ENCODE data around the gene MON2. TPM values are rescaled to one million over a fixed set of nuclear protein-coding genes. Genes with fewer than 3 reads are reported as not detected.

MON2 gene
- total RNA-seq, 1 donor from 2014 or later: 43.4 TPM

DNA sequence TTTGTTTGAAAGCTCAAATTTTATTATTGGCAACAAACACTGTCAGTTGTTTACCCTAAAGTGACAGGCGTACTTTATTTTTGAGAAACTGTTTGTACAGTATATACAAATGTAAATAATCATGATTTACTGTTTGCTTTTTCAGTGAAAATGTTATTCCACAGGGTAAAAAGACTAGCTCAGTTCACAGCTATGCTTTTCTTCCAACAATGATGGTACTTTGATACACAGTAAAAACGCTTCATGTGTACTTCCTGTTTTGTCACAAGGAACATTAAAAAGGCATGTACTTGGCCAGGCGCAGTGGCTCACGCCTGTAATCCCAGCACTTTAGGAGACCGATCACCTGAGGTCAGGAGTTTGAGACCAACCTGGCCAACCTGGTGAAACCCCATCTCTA is 53.7 kb downstream of the MON2 start:
- Mint-ChIP-seq H3K4me3 (ENCODE audit: unreplicated experiment) (no peak overlapping the region), H3K27me3 (ENCODE audit: unreplicated experiment) (no peaks in the 10 kb centered on the region), H3K9me3 (ENCODE audit: unreplicated experiment) (no peaks in the 10 kb centered on the region), H3K4me1 (ENCODE audit: low read depth, unreplicated experiment) (no peaks in the 10 kb centered on the region), H3K27ac (ENCODE audit: unreplicated experiment) (no peak overlapping the region), H3K36me3 (ENCODE audit: unreplicated experiment) (no peaks in the 10 kb centered on the region)
- TF ChIP-seq, protein P1, sequence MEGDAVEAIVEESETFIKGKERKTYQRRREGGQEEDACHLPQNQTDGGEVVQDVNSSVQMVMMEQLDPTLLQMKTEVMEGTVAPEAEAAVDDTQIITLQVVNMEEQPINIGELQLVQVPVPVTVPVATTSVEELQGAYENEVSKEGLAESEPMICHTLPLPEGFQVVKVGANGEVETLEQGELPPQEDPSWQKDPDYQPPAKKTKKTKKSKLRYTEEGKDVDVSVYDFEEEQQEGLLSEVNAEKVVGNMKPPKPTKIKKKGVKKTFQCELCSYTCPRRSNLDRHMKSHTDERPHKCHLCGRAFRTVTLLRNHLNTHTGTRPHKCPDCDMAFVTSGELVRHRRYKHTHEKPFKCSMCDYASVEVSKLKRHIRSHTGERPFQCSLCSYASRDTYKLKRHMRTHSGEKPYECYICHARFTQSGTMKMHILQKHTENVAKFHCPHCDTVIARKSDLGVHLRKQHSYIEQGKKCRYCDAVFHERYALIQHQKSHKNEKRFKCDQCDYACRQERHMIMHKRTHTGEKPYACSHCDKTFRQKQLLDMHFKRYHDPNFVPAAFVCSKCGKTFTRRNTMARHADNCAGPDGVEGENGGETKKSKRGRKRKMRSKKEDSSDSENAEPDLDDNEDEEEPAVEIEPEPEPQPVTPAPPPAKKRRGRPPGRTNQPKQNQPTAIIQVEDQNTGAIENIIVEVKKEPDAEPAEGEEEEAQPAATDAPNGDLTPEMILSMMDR (IDR thresholded peaks at IDR 0.05; ENCODE audit: partially characterized antibody, unreplicated experiment): no peak
- DNase-seq: no peak

DNA sequence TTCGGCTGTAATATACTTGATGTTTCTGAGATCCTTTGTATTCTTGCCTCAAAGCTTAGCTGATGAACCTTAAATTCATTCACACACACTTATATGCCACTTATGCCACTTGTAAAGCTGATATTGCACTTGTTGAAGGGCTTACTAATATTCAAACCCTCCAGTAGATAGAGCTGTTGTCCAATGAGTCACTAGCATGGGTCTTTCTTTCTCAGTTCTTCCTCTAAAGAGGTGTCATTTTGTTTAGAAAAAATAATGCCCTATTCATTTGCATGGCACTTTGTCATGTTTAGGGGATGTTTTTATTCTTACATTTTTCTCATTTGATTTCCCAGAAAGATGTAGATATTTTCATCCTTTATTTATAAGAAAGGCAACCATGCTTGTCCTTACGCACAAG is 56.4 kb downstream of the MON2 start:
- H3K4me3 Mint-ChIP-seq (ENCODE audit: unreplicated experiment): no peak overlapping the region
- H3K27me3 Mint-ChIP-seq (ENCODE audit: unreplicated experiment): no peaks in the 10 kb centered on the region
- TF ChIP-seq, protein P1 (IDR thresholded peaks at IDR 0.05; ENCODE audit: partially characterized antibody, unreplicated experiment): no peak
- H3K27ac Mint-ChIP-seq (ENCODE audit: unreplicated experiment): no peak overlapping the region
- H3K36me3 Mint-ChIP-seq (ENCODE audit: unreplicated experiment): no peaks in the 10 kb centered on the region
- H3K9me3 Mint-ChIP-seq (ENCODE audit: unreplicated experiment): no peaks in the 10 kb centered on the region
- no peak for DNase-seq
- no peaks in the 10 kb centered on the region for H3K4me1 Mint-ChIP-seq (ENCODE audit: low read depth, unreplicated experiment)

GRCh38 chr12:62523619-62524018 is 57.0 kb downstream of the MON2 start:
- H3K27me3 Mint-ChIP-seq (ENCODE audit: unreplicated experiment): no peaks in the 10 kb centered on the region
- H3K4me3 Mint-ChIP-seq (ENCODE audit: unreplicated experiment): no peak overlapping the region
- no peaks in the 10 kb centered on the region for H3K36me3 Mint-ChIP-seq (ENCODE audit: unreplicated experiment)
- H3K4me1 Mint-ChIP-seq (ENCODE audit: low read depth, unreplicated experiment): no peaks in the 10 kb centered on the region
- no peak overlapping the region for H3K27ac Mint-ChIP-seq (ENCODE audit: unreplicated experiment)
- DNase-seq: no peak
- no peaks in the 10 kb centered on the region for H3K9me3 Mint-ChIP-seq (ENCODE audit: unreplicated experiment)
- TF ChIP-seq, protein P1 (IDR thresholded peaks at IDR 0.05; ENCODE audit: partially characterized antibody, unreplicated experiment): no peak

- Mint-ChIP-seq H3K27ac (ENCODE audit: unreplicated experiment) (no peak overlapping the region), H3K27me3 (ENCODE audit: unreplicated experiment) (no peaks in the 10 kb centered on the region), H3K9me3 (ENCODE audit: unreplicated experiment) (no peaks in the 10 kb centered on the region), H3K4me1 (ENCODE audit: low read depth, unreplicated experiment) (no peaks in the 10 kb centered on the region), H3K4me3 (ENCODE audit: unreplicated experiment) (no peak overlapping the region), H3K36me3 (ENCODE audit: unreplicated experiment) (no peaks in the 10 kb centered on the region)
- DNase-seq: no peak
- TF ChIP-seq, protein P1 (IDR thresholded peaks at IDR 0.05; ENCODE audit: partially characterized antibody, unreplicated experiment): no peak
Observed at GRCh38 chr12:62525271-62525670, 58.6 kb downstream of the MON2 start.

GRCh38 chr12:62530596-62530995 is 64.0 kb downstream of the MON2 start:
- no peaks in the 10 kb centered on the region for H3K27me3 Mint-ChIP-seq (ENCODE audit: unreplicated experiment)
- H3K4me1 Mint-ChIP-seq (ENCODE audit: low read depth, unreplicated experiment): no peaks in the 10 kb centered on the region
- no peak overlapping the region for H3K4me3 Mint-ChIP-seq (ENCODE audit: unreplicated experiment)
- no peak for DNase-seq
- no peaks in the 10 kb centered on the region for H3K9me3 Mint-ChIP-seq (ENCODE audit: unreplicated experiment)
- no peaks in the 10 kb centered on the region for H3K36me3 Mint-ChIP-seq (ENCODE audit: unreplicated experiment)
- no peak overlapping the region for H3K27ac Mint-ChIP-seq (ENCODE audit: unreplicated experiment)
- TF ChIP-seq, protein P1 (IDR thresholded peaks at IDR 0.05; ENCODE audit: partially characterized antibody, unreplicated experiment): no peak

All from glutamatergic neuron (in vitro differentiated cells).